Liver (tissue), 9 donors: ENCODE measurements around the gene RSPO4. TPM values are rescaled to one million over a fixed set of nuclear protein-coding genes. Genes with fewer than 3 reads are reported as not detected.

Experiments used
- DNase-seq: peaks from one replicate; pipeline ENCODE4 v3.0.0-alpha.2; 2017; ENCODE audit warnings: low spot score
- H3K27ac ChIP-seq, 2 donors: one replicate each; pipeline ENCODE4 v1.7.0; 2013; ENCODE audit warnings: inconsistent platforms in 2 of 2, low read length in 2 of 2, control low read depth in 1 of 2, low read depth in 1 of 2, mild to moderate bottlenecking in 1 of 2
- H3K27me3 ChIP-seq, 4 donors: one replicate each; pipeline versions ENCODE4 v1.6.1 to v1.7.0; 2013; ENCODE audit warnings: low read length in 3 of 4, inconsistent platforms in 1 of 4, mild to moderate bottlenecking in 1 of 4, moderate library complexity in 1 of 4; ENCODE audit not compliant: control insufficient read depth in 4 of 4, insufficient read depth in 4 of 4
- H3K36me3 ChIP-seq, 4 donors: one replicate each; pipeline versions ENCODE4 v1.6.1 to v1.7.0; 2013; ENCODE audit warnings: low read length in 3 of 4, mild to moderate bottlenecking in 3 of 4, low read depth in 1 of 4, moderate library complexity in 1 of 4; ENCODE audit not compliant: control insufficient read depth in 4 of 4, insufficient read depth in 3 of 4
- H3K4me1 ChIP-seq, 4 donors: one replicate each; pipeline versions ENCODE4 v1.6.1 to v1.7.0; 2013; ENCODE audit warnings: low read length in 3 of 4, mild to moderate bottlenecking in 3 of 4, moderate library complexity in 1 of 4; ENCODE audit not compliant: control insufficient read depth in 4 of 4, insufficient read depth in 4 of 4
- H3K4me3 ChIP-seq, 3 donors: one replicate each; pipeline versions ENCODE4 v1.6.1 to v1.7.0; 2013; ENCODE audit warnings: low read length in 3 of 3, control low read depth in 1 of 3, low read depth in 1 of 3, mild to moderate bottlenecking in 1 of 3
- H3K9ac ChIP-seq, 2 donors: one replicate each; pipeline ENCODE4 v1.7.0; 2013; ENCODE audit warnings: low read length in 2 of 2, mild to moderate bottlenecking in 2 of 2, moderate library complexity in 2 of 2, control low read depth in 1 of 2, low read depth in 1 of 2
- H3K9me3 ChIP-seq, 4 donors: one replicate each; pipeline versions ENCODE4 v1.6.1 to v1.7.0; 2013; ENCODE audit warnings: low read length in 3 of 4; ENCODE audit not compliant: control insufficient read depth in 4 of 4
- EGR1 ChIP-seq, 2 donors: IDR thresholded peaks; 2 replicates each; pipeline ENCODE4 v1.6.1; 2016 to 2018; ENCODE audit warnings: antibody characterized with exemption in 2 of 2, low read depth in 2 of 2
- FOXA1 ChIP-seq: IDR thresholded peaks from 2 replicates; pipeline ENCODE4 v1.6.1; 2016; ENCODE audit warnings: antibody characterized with exemption
- FOXA2 ChIP-seq: IDR thresholded peaks from 2 replicates; pipeline ENCODE4 v1.6.1; 2016; ENCODE audit warnings: antibody characterized with exemption
- GABPA ChIP-seq, 2 donors: IDR thresholded peaks in 1 of 2; conservative IDR thresholded peaks in 1 of 2; 2 replicates each; pipeline ENCODE4 v1.6.1; 2016; ENCODE audit warnings: antibody characterized with exemption in 2 of 2, mild to moderate bottlenecking in 1 of 2, moderate library complexity in 1 of 2
- HNF4A ChIP-seq, 2 donors: conservative IDR thresholded peaks; 2 replicates each; pipeline ENCODE4 v1.6.1; 2016; ENCODE audit warnings: antibody characterized with exemption in 2 of 2, mild to moderate bottlenecking in 2 of 2
- HNF4G ChIP-seq: IDR thresholded peaks from 2 replicates; pipeline ENCODE4 v1.6.1; 2016; ENCODE audit warnings: antibody characterized with exemption
- JUND ChIP-seq, 2 donors: IDR thresholded peaks; 2 replicates each; pipeline ENCODE4 v1.6.1; 2016; ENCODE audit warnings: antibody characterized with exemption in 2 of 2
- NR2F2 ChIP-seq: IDR thresholded peaks from 2 replicates; pipeline ENCODE4 v1.6.1; 2016; ENCODE audit warnings: antibody characterized with exemption
- RXRA ChIP-seq, 2 donors: IDR thresholded peaks; 2 replicates each; pipeline ENCODE4 v1.6.1; 2017 to 2018; ENCODE audit warnings: antibody characterized with exemption in 2 of 2, mild to moderate bottlenecking in 1 of 2
- SP1 ChIP-seq: IDR thresholded peaks from 2 replicates; pipeline ENCODE4 v1.6.1; 2018; ENCODE audit warnings: antibody characterized with exemption, mild to moderate bottlenecking
- TAF1 ChIP-seq: conservative IDR thresholded peaks from 2 replicates; pipeline ENCODE4 v1.6.1; 2016; ENCODE audit warnings: antibody characterized with exemption, mild to moderate bottlenecking
- YY1 ChIP-seq: IDR thresholded peaks from 2 replicates; pipeline ENCODE4 v1.6.1; 2016; ENCODE audit warnings: antibody characterized with exemption, mild to moderate bottlenecking
- WGBS: extraction: QIAGEN DNeasy Blood & Tissue Kit; methylation state at CpG from one replicate; pipeline ENCODE4 v1.1.7; 2013; 5-methylcytosine and 5-hydroxymethylcytosine counted together
- polyA plus RNA-seq, 2 donors: library from polyadenylated mRNA; stranded (reverse) in 1 of 2; unstranded in 1 of 2; fragments of 200-250 nt in 1 of 2; fragments of >200 nt in 1 of 2; fragmentation: Nextera tagmentation in 1 of 2; extraction: Ambion mirVana in 1 of 2; gene quantifications; one replicate each; pipeline versions ENCODE4 v1.2.1 to v1.2.3, GENCODE V29; 2013 to 2015
- total RNA-seq, 2 donors: library from RNA; depleted of rRNA; stranded (reverse); fragments of >200 nt; gene quantifications; one replicate each; pipeline ENCODE4 v1.2.3, GENCODE V29; 2014
- TF ChIP-seq, protein P1 (sequence below): IDR thresholded peaks from 2 replicates; pipeline ENCODE4 v1.6.1; 2016; ENCODE audit warnings: antibody characterized with exemption
- TF ChIP-seq, protein P2 (sequence below): IDR thresholded peaks from 2 replicates; pipeline ENCODE4 v1.6.1; 2016; ENCODE audit warnings: antibody characterized with exemption
- TF ChIP-seq, protein P3 (sequence below): IDR thresholded peaks from 2 replicates; pipeline ENCODE4 v1.6.1; 2016; ENCODE audit warnings: antibody characterized with exemption, mild to moderate bottlenecking
- TF ChIP-seq, protein P4 (sequence below): fragments of 150-350 bp; IDR thresholded peaks from 2 replicates; pipeline ENCODE4 v1.5.1; 2017; ENCODE audit warnings: improper control_type of control experiment, low read depth, low read length; ENCODE audit not compliant: missing input control
- TF ChIP-seq, protein P5 (sequence below): IDR thresholded peaks from 2 replicates; pipeline ENCODE4 v1.6.1; 2016; ENCODE audit warnings: antibody characterized with exemption
- donor health status: healthy.
- donor health status: healthy.
- donor health status: healthy.
- donor health status: healthy.
- donor health status: healthy.

Gene RSPO4
- total and polyA plus RNA-seq, 4 donors = not detected

DNA sequence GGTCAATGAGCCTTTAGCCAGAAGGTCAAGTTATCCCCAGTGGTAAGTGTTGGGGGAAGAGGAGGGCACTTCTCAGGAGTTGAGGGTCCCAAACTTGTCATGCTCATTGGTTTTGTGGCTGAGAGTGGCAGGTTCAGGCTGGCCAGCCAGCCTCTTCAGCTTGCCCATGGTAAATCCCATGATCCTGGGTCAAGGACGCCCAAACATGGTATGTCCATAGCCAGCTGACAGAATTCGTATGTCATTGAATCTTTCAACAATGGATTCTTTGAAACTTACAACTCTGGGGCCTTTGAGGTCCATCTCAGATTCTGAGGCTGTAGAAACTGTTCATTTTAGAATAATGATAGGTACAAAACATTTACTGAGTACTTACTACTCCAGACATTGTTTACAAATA is 36.1 kb upstream of the RSPO4 start:
- no peak for DNase-seq
- Histone ChIP-seq H3K9ac (no peak overlapping the region), H3K36me3 (no peaks in the 10 kb centered on the region), H3K9me3 (no peaks in the 10 kb centered on the region), H3K4me3 (no peak overlapping the region), H3K27ac (no peak overlapping the region), H3K4me1 (no peaks in the 10 kb centered on the region), H3K27me3 (no peaks in the 10 kb centered on the region)
- TF ChIP-seq, protein P1, sequence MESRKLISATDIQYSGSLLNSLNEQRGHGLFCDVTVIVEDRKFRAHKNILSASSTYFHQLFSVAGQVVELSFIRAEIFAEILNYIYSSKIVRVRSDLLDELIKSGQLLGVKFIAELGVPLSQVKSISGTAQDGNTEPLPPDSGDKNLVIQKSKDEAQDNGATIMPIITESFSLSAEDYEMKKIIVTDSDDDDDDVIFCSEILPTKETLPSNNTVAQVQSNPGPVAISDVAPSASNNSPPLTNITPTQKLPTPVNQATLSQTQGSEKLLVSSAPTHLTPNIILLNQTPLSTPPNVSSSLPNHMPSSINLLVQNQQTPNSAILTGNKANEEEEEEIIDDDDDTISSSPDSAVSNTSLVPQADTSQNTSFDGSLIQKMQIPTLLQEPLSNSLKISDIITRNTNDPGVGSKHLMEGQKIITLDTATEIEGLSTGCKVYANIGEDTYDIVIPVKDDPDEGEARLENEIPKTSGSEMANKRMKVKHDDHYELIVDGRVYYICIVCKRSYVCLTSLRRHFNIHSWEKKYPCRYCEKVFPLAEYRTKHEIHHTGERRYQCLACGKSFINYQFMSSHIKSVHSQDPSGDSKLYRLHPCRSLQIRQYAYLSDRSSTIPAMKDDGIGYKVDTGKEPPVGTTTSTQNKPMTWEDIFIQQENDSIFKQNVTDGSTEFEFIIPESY = no peak
- 71% methylated on average over 2 of the region's 2 CpGs for WGBS

DNA sequence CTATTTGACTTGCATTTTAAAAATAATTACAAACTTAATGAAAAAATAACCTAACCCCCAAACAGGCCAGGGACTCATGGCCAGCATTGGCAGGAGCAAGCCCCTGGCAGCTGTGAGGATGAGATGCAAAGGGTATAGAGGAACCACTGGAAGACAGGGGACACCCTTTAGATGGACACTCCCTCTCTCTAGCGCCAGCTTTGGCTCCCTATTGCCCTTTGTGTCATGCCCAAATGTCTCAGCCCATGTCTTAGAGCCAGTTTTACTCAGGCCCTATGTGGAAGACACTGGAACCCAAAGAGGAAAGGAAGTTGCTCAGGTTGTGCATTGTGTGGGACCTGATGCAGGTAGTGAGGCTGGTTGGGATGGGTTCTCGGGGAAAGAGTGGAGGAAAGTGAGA is 34.9 kb upstream of the RSPO4 start:
- 88% methylated on average over 2 of the region's 2 CpGs for WGBS
- Histone ChIP-seq H3K27me3 (no peaks in the 10 kb centered on the region), H3K4me1 (no peaks in the 10 kb centered on the region), H3K4me3 (no peak overlapping the region), H3K36me3 (no peaks in the 10 kb centered on the region), H3K27ac (no peak overlapping the region), H3K9ac (no peak overlapping the region), H3K9me3 (no peaks in the 10 kb centered on the region)
- TF ChIP-seq, protein P2, sequence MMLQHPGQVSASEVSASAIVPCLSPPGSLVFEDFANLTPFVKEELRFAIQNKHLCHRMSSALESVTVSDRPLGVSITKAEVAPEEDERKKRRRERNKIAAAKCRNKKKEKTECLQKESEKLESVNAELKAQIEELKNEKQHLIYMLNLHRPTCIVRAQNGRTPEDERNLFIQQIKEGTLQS = no peak
- TF ChIP-seq RXRA (IDR thresholded peaks at IDR 0.05) (no peak), GABPA (IDR thresholded peaks at IDR 0.05 in 1 of 2, conservative IDR thresholded peaks at IDR 0.05 in 1 of 2) (no peak), TAF1 (no peak), SP1 (no peak), JUND (IDR thresholded peaks at IDR 0.05) (no peak), NR2F2 (no peak), YY1 (no peak), HNF4A (conservative IDR thresholded peaks at IDR 0.05) (no peak), EGR1 (IDR thresholded peaks at IDR 0.05; ENCODE audit: low read depth in 2 of 2) (no peak), FOXA2 (no peak), FOXA1 (no peak), HNF4G (no peak)
- TF ChIP-seq, protein P3, sequence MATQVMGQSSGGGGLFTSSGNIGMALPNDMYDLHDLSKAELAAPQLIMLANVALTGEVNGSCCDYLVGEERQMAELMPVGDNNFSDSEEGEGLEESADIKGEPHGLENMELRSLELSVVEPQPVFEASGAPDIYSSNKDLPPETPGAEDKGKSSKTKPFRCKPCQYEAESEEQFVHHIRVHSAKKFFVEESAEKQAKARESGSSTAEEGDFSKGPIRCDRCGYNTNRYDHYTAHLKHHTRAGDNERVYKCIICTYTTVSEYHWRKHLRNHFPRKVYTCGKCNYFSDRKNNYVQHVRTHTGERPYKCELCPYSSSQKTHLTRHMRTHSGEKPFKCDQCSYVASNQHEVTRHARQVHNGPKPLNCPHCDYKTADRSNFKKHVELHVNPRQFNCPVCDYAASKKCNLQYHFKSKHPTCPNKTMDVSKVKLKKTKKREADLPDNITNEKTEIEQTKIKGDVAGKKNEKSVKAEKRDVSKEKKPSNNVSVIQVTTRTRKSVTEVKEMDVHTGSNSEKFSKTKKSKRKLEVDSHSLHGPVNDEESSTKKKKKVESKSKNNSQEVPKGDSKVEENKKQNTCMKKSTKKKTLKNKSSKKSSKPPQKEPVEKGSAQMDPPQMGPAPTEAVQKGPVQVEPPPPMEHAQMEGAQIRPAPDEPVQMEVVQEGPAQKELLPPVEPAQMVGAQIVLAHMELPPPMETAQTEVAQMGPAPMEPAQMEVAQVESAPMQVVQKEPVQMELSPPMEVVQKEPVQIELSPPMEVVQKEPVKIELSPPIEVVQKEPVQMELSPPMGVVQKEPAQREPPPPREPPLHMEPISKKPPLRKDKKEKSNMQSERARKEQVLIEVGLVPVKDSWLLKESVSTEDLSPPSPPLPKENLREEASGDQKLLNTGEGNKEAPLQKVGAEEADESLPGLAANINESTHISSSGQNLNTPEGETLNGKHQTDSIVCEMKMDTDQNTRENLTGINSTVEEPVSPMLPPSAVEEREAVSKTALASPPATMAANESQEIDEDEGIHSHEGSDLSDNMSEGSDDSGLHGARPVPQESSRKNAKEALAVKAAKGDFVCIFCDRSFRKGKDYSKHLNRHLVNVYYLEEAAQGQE = no peak
- TF ChIP-seq, protein P4, sequence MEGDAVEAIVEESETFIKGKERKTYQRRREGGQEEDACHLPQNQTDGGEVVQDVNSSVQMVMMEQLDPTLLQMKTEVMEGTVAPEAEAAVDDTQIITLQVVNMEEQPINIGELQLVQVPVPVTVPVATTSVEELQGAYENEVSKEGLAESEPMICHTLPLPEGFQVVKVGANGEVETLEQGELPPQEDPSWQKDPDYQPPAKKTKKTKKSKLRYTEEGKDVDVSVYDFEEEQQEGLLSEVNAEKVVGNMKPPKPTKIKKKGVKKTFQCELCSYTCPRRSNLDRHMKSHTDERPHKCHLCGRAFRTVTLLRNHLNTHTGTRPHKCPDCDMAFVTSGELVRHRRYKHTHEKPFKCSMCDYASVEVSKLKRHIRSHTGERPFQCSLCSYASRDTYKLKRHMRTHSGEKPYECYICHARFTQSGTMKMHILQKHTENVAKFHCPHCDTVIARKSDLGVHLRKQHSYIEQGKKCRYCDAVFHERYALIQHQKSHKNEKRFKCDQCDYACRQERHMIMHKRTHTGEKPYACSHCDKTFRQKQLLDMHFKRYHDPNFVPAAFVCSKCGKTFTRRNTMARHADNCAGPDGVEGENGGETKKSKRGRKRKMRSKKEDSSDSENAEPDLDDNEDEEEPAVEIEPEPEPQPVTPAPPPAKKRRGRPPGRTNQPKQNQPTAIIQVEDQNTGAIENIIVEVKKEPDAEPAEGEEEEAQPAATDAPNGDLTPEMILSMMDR = no peak
- TF ChIP-seq, protein P5, sequence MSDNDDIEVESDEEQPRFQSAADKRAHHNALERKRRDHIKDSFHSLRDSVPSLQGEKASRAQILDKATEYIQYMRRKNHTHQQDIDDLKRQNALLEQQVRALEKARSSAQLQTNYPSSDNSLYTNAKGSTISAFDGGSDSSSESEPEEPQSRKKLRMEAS = no peak
- DNase-seq = no peak
